ENCODE measurements around the gene MGMT. TPM values are rescaled to one million over a fixed set of nuclear protein-coding genes. Genes with fewer than 3 reads are reported as not detected.

MGMT gene
- total and polyA plus RNA-seq, 8 donors = 1.2 to 37.8 (median 21.3) TPM

GRCh38 chr10:129612481-129613109, 145.6 kb downstream of the MGMT start:
- TF ChIP-seq EP300 (IDR thresholded peaks at IDR 0.05) (no peak), POLR2A (IDR thresholded peaks at IDR 0.05) (no peak), POLR2AphosphoS5 (IDR thresholded peaks at IDR 0.05) (no peak)
- TF ChIP-seq, protein P1, sequence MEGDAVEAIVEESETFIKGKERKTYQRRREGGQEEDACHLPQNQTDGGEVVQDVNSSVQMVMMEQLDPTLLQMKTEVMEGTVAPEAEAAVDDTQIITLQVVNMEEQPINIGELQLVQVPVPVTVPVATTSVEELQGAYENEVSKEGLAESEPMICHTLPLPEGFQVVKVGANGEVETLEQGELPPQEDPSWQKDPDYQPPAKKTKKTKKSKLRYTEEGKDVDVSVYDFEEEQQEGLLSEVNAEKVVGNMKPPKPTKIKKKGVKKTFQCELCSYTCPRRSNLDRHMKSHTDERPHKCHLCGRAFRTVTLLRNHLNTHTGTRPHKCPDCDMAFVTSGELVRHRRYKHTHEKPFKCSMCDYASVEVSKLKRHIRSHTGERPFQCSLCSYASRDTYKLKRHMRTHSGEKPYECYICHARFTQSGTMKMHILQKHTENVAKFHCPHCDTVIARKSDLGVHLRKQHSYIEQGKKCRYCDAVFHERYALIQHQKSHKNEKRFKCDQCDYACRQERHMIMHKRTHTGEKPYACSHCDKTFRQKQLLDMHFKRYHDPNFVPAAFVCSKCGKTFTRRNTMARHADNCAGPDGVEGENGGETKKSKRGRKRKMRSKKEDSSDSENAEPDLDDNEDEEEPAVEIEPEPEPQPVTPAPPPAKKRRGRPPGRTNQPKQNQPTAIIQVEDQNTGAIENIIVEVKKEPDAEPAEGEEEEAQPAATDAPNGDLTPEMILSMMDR (IDR thresholded peaks at IDR 0.05) = no peak
- no peak for DNase-seq
- Histone ChIP-seq H3K9me3 (no peaks in the 10 kb centered on the region), H3K27ac (no peak overlapping the region), H3K4me1 (no peaks in the 10 kb centered on the region), H3K27me3 (no peaks in the 10 kb centered on the region), H3K36me3 (no peaks in the 10 kb centered on the region), H3K4me3 (no peak overlapping the region)
- 83 to 94% (median 90%) methylated on average over 13 of the region's 13 CpGs for WGBS, 5 donors
- intact Hi-C loops (cut with DNase I; ENCODE audit: low total_unique reads) = no loop called here

DNA sequence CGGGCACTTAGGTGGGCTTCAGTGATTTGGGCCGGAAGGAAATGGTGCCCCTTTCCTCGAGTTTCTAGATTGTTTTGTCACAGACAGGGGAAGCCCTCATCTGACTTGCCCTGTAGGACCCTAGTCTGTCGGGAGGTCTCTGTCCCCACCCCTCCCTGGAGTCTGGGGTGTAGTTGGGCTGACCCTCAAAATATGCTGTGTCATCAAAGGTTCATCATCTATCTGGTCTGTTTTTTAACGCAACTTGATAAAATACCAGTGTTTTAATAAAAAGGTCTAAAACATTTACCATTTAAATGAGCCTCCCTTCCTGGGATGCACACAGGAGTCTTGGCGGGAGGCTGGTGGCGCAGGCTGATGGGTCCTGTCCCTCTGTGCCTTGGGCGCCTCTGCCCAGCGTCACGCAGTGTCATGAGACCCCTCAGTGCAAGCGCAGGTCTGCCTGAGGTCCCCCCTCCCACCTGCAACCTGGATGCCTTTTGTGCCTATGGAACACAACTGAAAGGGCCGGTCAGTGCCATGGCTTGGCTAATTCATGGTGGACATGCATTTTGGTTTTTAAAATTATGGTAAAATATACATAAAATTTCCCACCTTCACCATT, 146.4 kb downstream of the MGMT start:
- Histone ChIP-seq H3K4me3 (no peak overlapping the region), H3K27me3 (no peaks in the 10 kb centered on the region), H3K4me1 (no peaks in the 10 kb centered on the region), H3K27ac (no peak overlapping the region), H3K9me3 (no peaks in the 10 kb centered on the region), H3K36me3 (no peaks in the 10 kb centered on the region)
- WGBS, 5 donors = 91 to 96% (median 94%) methylated on average over 12 of the region's 12 CpGs
- intact Hi-C loops (cut with DNase I; ENCODE audit: low total_unique reads) = no loop called here
- DNase-seq = no peak
- TF ChIP-seq, protein P1 (IDR thresholded peaks at IDR 0.05) = no peak
- TF ChIP-seq POLR2A (IDR thresholded peaks at IDR 0.05) = no peak
- TF ChIP-seq POLR2AphosphoS5 (IDR thresholded peaks at IDR 0.05) = no peak

GRCh38 chr10:129614341-129614740, 147.3 kb downstream of the MGMT start:
- intact Hi-C loops (cut with DNase I; ENCODE audit: low total_unique reads) = no loop called here
- Histone ChIP-seq H3K4me1 (no peaks in the 10 kb centered on the region), H3K9me3 (no peaks in the 10 kb centered on the region), H3K27ac (no peak overlapping the region), H3K27me3 (no peaks in the 10 kb centered on the region), H3K4me3 (no peak overlapping the region), H3K36me3 (no peaks in the 10 kb centered on the region)
- 76 to 92% (median 86%) methylated on average over 18 to 19 of the region's 19 CpGs for WGBS, 5 donors
- TF ChIP-seq EP300 (IDR thresholded peaks at IDR 0.05) (no peak), POLR2AphosphoS5 (IDR thresholded peaks at IDR 0.05) (no peak), POLR2A (IDR thresholded peaks at IDR 0.05) (no peak)
- TF ChIP-seq, protein P1 (IDR thresholded peaks at IDR 0.05) = no peak
- DNase-seq = peak in 1 of 2 donors; percentile 15

- TF ChIP-seq POLR2AphosphoS5 (IDR thresholded peaks at IDR 0.05) (no peak), POLR2A (IDR thresholded peaks at IDR 0.05) (no peak), EP300 (IDR thresholded peaks at IDR 0.05) (no peak)
- TF ChIP-seq, protein P1 (IDR thresholded peaks at IDR 0.05) = no peak
- intact Hi-C loops (cut with DNase I; ENCODE audit: low total_unique reads) = no loop called here
- Histone ChIP-seq H3K9me3 (no peaks in the 10 kb centered on the region), H3K27ac (no peak overlapping the region), H3K36me3 (no peaks in the 10 kb centered on the region), H3K4me1 (no peaks in the 10 kb centered on the region), H3K4me3 (no peak overlapping the region), H3K27me3 (no peaks in the 10 kb centered on the region)
- no peak for DNase-seq
- 96 to 100% (median 98%) methylated on average over 9 of the region's 9 CpGs for WGBS, 5 donors
These were observed 148.3 kb downstream of the MGMT start for GRCh38 chr10:129615381-129615780.
